ENCODE measurements around the gene RNF167.
"Not testable (repeated sequence)": the region's sequence is repeated elsewhere in the genome, so short reads cannot be mapped to it uniquely, and the experiment has no call there.

Gene RNF167

GRCh38 chr17:4901648-4902344, 38.3 kb upstream of the RNF167 start:
- H3K9me3 ChIP-seq (ENCODE audit: insufficient read depth, low read depth, low read length), result no peaks in the 10 kb centered on the region
- H4K20me1 ChIP-seq (ENCODE audit: insufficient read depth, low read length, poor library complexity, severe bottlenecking), result no peaks in the 10 kb centered on the region
- H3K36me3 ChIP-seq (ENCODE audit: insufficient read depth, low read length), result no peaks in the 10 kb centered on the region; the same call in 1 of the 2 replicates
- H3K9ac ChIP-seq (ENCODE audit: low read depth, low read length, poor library complexity, severe bottlenecking), result no peak overlapping the region
- H3K9me2 ChIP-seq (replicated peaks; ENCODE audit: low read depth, low read length), result no peaks in the 10 kb centered on the region
- peaks cover 8% of the 10 kb centered on the region for H3K4me1 ChIP-seq (ENCODE audit: insufficient read depth, low read length, poor library complexity, severe bottlenecking)
- H3K27me3 ChIP-seq (ENCODE audit: insufficient read depth, low read length, poor library complexity, severe bottlenecking), result no peaks in the 10 kb centered on the region
- H3K4me2 ChIP-seq (ENCODE audit: low read depth, low read length, poor library complexity, severe bottlenecking), result no peak overlapping the region
- H2AFZ ChIP-seq (ENCODE audit: low read length), result no peak overlapping the region
- H3F3A ChIP-seq (ENCODE audit: low read depth), result no peaks in the 10 kb centered on the region
- no peaks in the 10 kb centered on the region for H3K79me2 ChIP-seq (ENCODE audit: insufficient read depth, low read length)
- TF ChIP-seq CTCF (conservative IDR thresholded peaks at IDR 0.05; ENCODE audit: low read length), result no peak
- no peak for TF ChIP-seq EZH2phosphoT487 (IDR thresholded peaks at IDR 0.05; ENCODE audit: borderline replicate concordance)
- H3K4me3 ChIP-seq (ENCODE audit: low read length, poor library complexity, severe bottlenecking), result no peak overlapping the region

- Histone ChIP-seq H3K4me2 (ENCODE audit: low read depth, low read length, poor library complexity, severe bottlenecking) (peak overlapping the region; percentile 82), H3K79me2 (ENCODE audit: insufficient read depth, low read length) (no peaks in the 10 kb centered on the region), H4K20me1 (ENCODE audit: insufficient read depth, low read length, poor library complexity, severe bottlenecking) (no peaks in the 10 kb centered on the region), H3K9me2 (replicated peaks; ENCODE audit: low read depth, low read length) (no peaks in the 10 kb centered on the region), H3K9ac (ENCODE audit: low read depth, low read length, poor library complexity, severe bottlenecking) (no peak overlapping the region), H2AFZ (ENCODE audit: low read length) (no peak overlapping the region), H3F3A (ENCODE audit: low read depth) (no peaks in the 10 kb centered on the region), H3K4me1 (ENCODE audit: insufficient read depth, low read length, poor library complexity, severe bottlenecking) (peaks cover 8% of the 10 kb centered on the region), H3K9me3 (ENCODE audit: insufficient read depth, low read depth, low read length) (no peaks in the 10 kb centered on the region), H3K4me3 (ENCODE audit: low read length, poor library complexity, severe bottlenecking) (peak overlapping the region; percentile 51), H3K27me3 (ENCODE audit: insufficient read depth, low read length, poor library complexity, severe bottlenecking) (no peaks in the 10 kb centered on the region), H3K36me3 (ENCODE audit: insufficient read depth, low read length) (no peaks in the 10 kb centered on the region)
- TF ChIP-seq CTCF (conservative IDR thresholded peaks at IDR 0.05; ENCODE audit: low read length), result no peak
- TF ChIP-seq EZH2phosphoT487 (IDR thresholded peaks at IDR 0.05; ENCODE audit: borderline replicate concordance), result no peak
Measured at GRCh38 chr17:4902540-4902939, 37.5 kb upstream of the RNF167 start.

GRCh38 chr17:4903051-4903818, 36.8 kb upstream of the RNF167 start, which contains the start of gene CHRNE:
Gene CHRNE (minus strand): TSS chr17:4903098. CDS start chr17:4903063, 35 bp downstream.
- H4K20me1 ChIP-seq (ENCODE audit: insufficient read depth, low read length, poor library complexity, severe bottlenecking), result no peaks in the 10 kb centered on the region
- H2AFZ ChIP-seq (ENCODE audit: low read length), result peak within 1 kb of the TSS; percentile 57
- H3K9ac ChIP-seq (ENCODE audit: low read depth, low read length, poor library complexity, severe bottlenecking), result no peak within 1 kb of the TSS
- no peaks in the 10 kb centered on the region for H3K9me3 ChIP-seq (ENCODE audit: insufficient read depth, low read depth, low read length)
- no peaks in the 10 kb centered on the region for H3K9me2 ChIP-seq (replicated peaks; ENCODE audit: low read depth, low read length)
- H3K4me2 ChIP-seq (ENCODE audit: low read depth, low read length, poor library complexity, severe bottlenecking), result peak within 1 kb of the TSS; percentile 82
- peaks cover 8% of the 10 kb centered on the region for H3K4me1 ChIP-seq (ENCODE audit: insufficient read depth, low read length, poor library complexity, severe bottlenecking)
- H3K36me3 ChIP-seq (ENCODE audit: insufficient read depth, low read length), result no peaks in the 10 kb centered on the region
- no peaks in the 10 kb centered on the region for H3F3A ChIP-seq (ENCODE audit: low read depth)
- H3K4me3 ChIP-seq (ENCODE audit: low read length, poor library complexity, severe bottlenecking), result peak within 1 kb of the TSS; percentile 51
- no peaks in the 10 kb centered on the region for H3K27me3 ChIP-seq (ENCODE audit: insufficient read depth, low read length, poor library complexity, severe bottlenecking)
- TF ChIP-seq EZH2phosphoT487 (IDR thresholded peaks at IDR 0.05; ENCODE audit: borderline replicate concordance) (no peak), CTCF (conservative IDR thresholded peaks at IDR 0.05; ENCODE audit: low read length) (peak; percentile 83)
- H3K79me2 ChIP-seq (ENCODE audit: insufficient read depth, low read length), result no peaks in the 10 kb centered on the region

GRCh38 chr17:4906642-4907041, 33.4 kb upstream of the RNF167 start:
- H3K9ac ChIP-seq (ENCODE audit: low read depth, low read length, poor library complexity, severe bottlenecking); H3K79me2 ChIP-seq (ENCODE audit: insufficient read depth, low read length); H3K4me2 ChIP-seq (ENCODE audit: low read depth, low read length, poor library complexity, severe bottlenecking); H3F3A ChIP-seq (ENCODE audit: low read depth); H4K20me1 ChIP-seq (ENCODE audit: insufficient read depth, low read length, poor library complexity, severe bottlenecking); H3K9me2 ChIP-seq (replicated peaks; ENCODE audit: low read depth, low read length); H3K9me3 ChIP-seq (ENCODE audit: insufficient read depth, low read depth, low read length); H3K36me3 ChIP-seq (ENCODE audit: insufficient read depth, low read length); H3K27me3 ChIP-seq (ENCODE audit: insufficient read depth, low read length, poor library complexity, severe bottlenecking); H2AFZ ChIP-seq (ENCODE audit: low read length); H3K4me3 ChIP-seq (ENCODE audit: low read length, poor library complexity, severe bottlenecking): not testable (repeated sequence)
- peaks cover 14% of the 10 kb centered on the region for H3K4me1 ChIP-seq (ENCODE audit: insufficient read depth, low read length, poor library complexity, severe bottlenecking)

Data from Loucy (cell line).